Liver (tissue), 9 donors: ENCODE data around the gene KRTDAP. TPM values are rescaled to one million over a fixed set of nuclear protein-coding genes. Genes with fewer than 3 reads are reported as not detected.

Experiments used
- DNase-seq: peaks from one replicate; pipeline ENCODE4 v3.0.0-alpha.2; 2017; ENCODE audit warnings: low spot score
- H3K27ac ChIP-seq, 2 donors: one replicate each; pipeline ENCODE4 v1.7.0; 2013; ENCODE audit warnings: inconsistent platforms in 2 of 2, low read length in 2 of 2, control low read depth in 1 of 2, low read depth in 1 of 2, mild to moderate bottlenecking in 1 of 2
- H3K27me3 ChIP-seq, 4 donors: one replicate each; pipeline versions ENCODE4 v1.6.1 to v1.7.0; 2013; ENCODE audit warnings: low read length in 3 of 4, inconsistent platforms in 1 of 4, mild to moderate bottlenecking in 1 of 4, moderate library complexity in 1 of 4; ENCODE audit not compliant: control insufficient read depth in 4 of 4, insufficient read depth in 4 of 4
- H3K36me3 ChIP-seq, 4 donors: one replicate each; pipeline versions ENCODE4 v1.6.1 to v1.7.0; 2013; ENCODE audit warnings: low read length in 3 of 4, mild to moderate bottlenecking in 3 of 4, low read depth in 1 of 4, moderate library complexity in 1 of 4; ENCODE audit not compliant: control insufficient read depth in 4 of 4, insufficient read depth in 3 of 4
- H3K4me1 ChIP-seq, 4 donors: one replicate each; pipeline versions ENCODE4 v1.6.1 to v1.7.0; 2013; ENCODE audit warnings: low read length in 3 of 4, mild to moderate bottlenecking in 3 of 4, moderate library complexity in 1 of 4; ENCODE audit not compliant: control insufficient read depth in 4 of 4, insufficient read depth in 4 of 4
- H3K4me3 ChIP-seq, 3 donors: one replicate each; pipeline versions ENCODE4 v1.6.1 to v1.7.0; 2013; ENCODE audit warnings: low read length in 3 of 3, control low read depth in 1 of 3, low read depth in 1 of 3, mild to moderate bottlenecking in 1 of 3
- H3K9ac ChIP-seq, 2 donors: one replicate each; pipeline ENCODE4 v1.7.0; 2013; ENCODE audit warnings: low read length in 2 of 2, mild to moderate bottlenecking in 2 of 2, moderate library complexity in 2 of 2, control low read depth in 1 of 2, low read depth in 1 of 2
- H3K9me3 ChIP-seq, 4 donors: one replicate each; pipeline versions ENCODE4 v1.6.1 to v1.7.0; 2013; ENCODE audit warnings: low read length in 3 of 4; ENCODE audit not compliant: control insufficient read depth in 4 of 4
- CTCF ChIP-seq: fragments of 150-350 bp; IDR thresholded peaks from 2 replicates; pipeline ENCODE4 v1.5.1; 2017; ENCODE audit warnings: improper control_type of control experiment, low read depth, low read length; ENCODE audit not compliant: missing input control
- FOXA1 ChIP-seq: IDR thresholded peaks from 2 replicates; pipeline ENCODE4 v1.6.1; 2016; ENCODE audit warnings: antibody characterized with exemption
- FOXA2 ChIP-seq: IDR thresholded peaks from 2 replicates; pipeline ENCODE4 v1.6.1; 2016; ENCODE audit warnings: antibody characterized with exemption
- HNF4G ChIP-seq: IDR thresholded peaks from 2 replicates; pipeline ENCODE4 v1.6.1; 2016; ENCODE audit warnings: antibody characterized with exemption
- JUND ChIP-seq, 2 donors: IDR thresholded peaks; 2 replicates each; pipeline ENCODE4 v1.6.1; 2016; ENCODE audit warnings: antibody characterized with exemption in 2 of 2
- MAX ChIP-seq: IDR thresholded peaks from 2 replicates; pipeline ENCODE4 v1.6.1; 2016; ENCODE audit warnings: antibody characterized with exemption
- NR2F2 ChIP-seq: IDR thresholded peaks from 2 replicates; pipeline ENCODE4 v1.6.1; 2016; ENCODE audit warnings: antibody characterized with exemption
- RXRA ChIP-seq, 2 donors: IDR thresholded peaks; 2 replicates each; pipeline ENCODE4 v1.6.1; 2017 to 2018; ENCODE audit warnings: antibody characterized with exemption in 2 of 2, mild to moderate bottlenecking in 1 of 2
- YY1 ChIP-seq: IDR thresholded peaks from 2 replicates; pipeline ENCODE4 v1.6.1; 2016; ENCODE audit warnings: antibody characterized with exemption, mild to moderate bottlenecking
- ZBTB33 ChIP-seq: IDR thresholded peaks from 2 replicates; pipeline ENCODE4 v1.6.1; 2016; ENCODE audit warnings: antibody characterized with exemption
- WGBS: extraction: QIAGEN DNeasy Blood & Tissue Kit; methylation state at CpG from one replicate; pipeline ENCODE4 v1.1.7; 2013; 5-methylcytosine and 5-hydroxymethylcytosine counted together
- polyA plus RNA-seq, 2 donors: library from polyadenylated mRNA; stranded (reverse) in 1 of 2; unstranded in 1 of 2; fragments of 200-250 nt in 1 of 2; fragments of >200 nt in 1 of 2; fragmentation: Nextera tagmentation in 1 of 2; extraction: Ambion mirVana in 1 of 2; gene quantifications; one replicate each; pipeline versions ENCODE4 v1.2.1 to v1.2.3, GENCODE V29; 2013 to 2015
- total RNA-seq, 2 donors: library from RNA; depleted of rRNA; stranded (reverse); fragments of >200 nt; gene quantifications; one replicate each; pipeline ENCODE4 v1.2.3, GENCODE V29; 2014
- TF ChIP-seq, protein P1 (sequence below): IDR thresholded peaks from 2 replicates; pipeline ENCODE4 v1.6.1; 2016; ENCODE audit warnings: antibody characterized with exemption
- donor health status: healthy.
- donor health status: healthy.
- donor health status: healthy.
- donor health status: healthy.
- donor health status: healthy.

The KRTDAP gene
- total and polyA plus RNA-seq, 4 donors, result not detected

DNA sequence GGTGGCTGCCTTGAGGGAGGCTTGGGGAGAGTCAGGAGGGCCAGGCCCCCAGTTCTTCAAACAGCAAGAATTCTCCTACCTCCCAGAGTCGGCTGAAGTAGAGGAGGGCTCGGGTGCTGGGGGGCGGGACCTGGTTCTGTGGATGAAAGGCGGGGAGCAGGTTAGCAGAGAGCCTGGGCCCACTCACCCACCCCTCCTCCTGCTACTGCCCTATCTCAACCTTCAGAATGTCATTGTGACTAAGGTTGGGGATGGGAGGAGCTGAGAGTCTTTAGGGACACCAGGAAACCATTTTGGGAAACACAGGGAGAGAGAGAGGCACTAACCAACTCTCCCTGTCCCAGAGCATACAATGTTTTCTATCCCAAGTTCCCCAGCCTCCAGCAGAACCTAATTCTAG lies 12.5 kb upstream of the KRTDAP start:
- Histone ChIP-seq H3K9me3 (no peaks in the 10 kb centered on the region), H3K4me3 (no peak overlapping the region), H3K4me1 (peaks cover 0 to 6% (median 1%) of the 10 kb centered on the region in 4 donors), H3K27me3 (no peaks in the 10 kb centered on the region), H3K27ac (no peak overlapping the region), H3K36me3 (no peaks in the 10 kb centered on the region), H3K9ac (no peak overlapping the region)
- DNase-seq, result no peak
- WGBS, result 96% methylated on average over 4 of the region's 4 CpGs
- no peak for TF ChIP-seq FOXA2

DNA sequence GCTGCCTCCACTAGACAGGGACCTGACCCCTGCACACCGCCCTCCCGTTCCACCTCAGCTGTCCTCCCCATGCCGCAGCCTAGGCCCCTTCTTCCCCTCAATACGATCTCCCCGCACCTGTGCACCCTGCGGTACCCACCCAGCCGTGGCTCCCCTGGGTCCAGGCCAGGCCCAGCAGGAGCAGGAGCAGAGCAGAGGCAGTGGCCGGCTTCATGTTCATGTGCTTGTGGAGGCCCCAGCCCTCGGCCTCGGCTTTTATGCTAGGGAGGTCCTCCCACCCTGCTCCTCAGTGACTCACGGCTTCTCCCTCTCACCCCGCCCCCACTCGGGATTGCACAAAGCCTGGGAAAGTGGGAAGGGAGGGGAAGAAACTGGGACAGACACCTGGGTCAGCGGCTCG lies 11.4 kb upstream of the KRTDAP start:
- 89% methylated on average over 15 of the region's 15 CpGs for WGBS
- no peaks in the 10 kb centered on the region for H3K36me3 ChIP-seq
- TF ChIP-seq FOXA2 (no peak), MAX (no peak), NR2F2 (no peak), ZBTB33 (no peak), FOXA1 (no peak), RXRA (IDR thresholded peaks at IDR 0.05) (no peak), YY1 (no peak), CTCF (no peak), JUND (IDR thresholded peaks at IDR 0.05) (no peak)
- TF ChIP-seq, protein P1, sequence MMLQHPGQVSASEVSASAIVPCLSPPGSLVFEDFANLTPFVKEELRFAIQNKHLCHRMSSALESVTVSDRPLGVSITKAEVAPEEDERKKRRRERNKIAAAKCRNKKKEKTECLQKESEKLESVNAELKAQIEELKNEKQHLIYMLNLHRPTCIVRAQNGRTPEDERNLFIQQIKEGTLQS, result no peak
- H3K4me1 ChIP-seq, result peaks cover 0 to 6% (median 1%) of the 10 kb centered on the region in 4 donors
- H3K4me3 ChIP-seq, result no peak overlapping the region
- H3K27ac ChIP-seq, result no peak overlapping the region
- H3K9ac ChIP-seq, result no peak overlapping the region
- H3K27me3 ChIP-seq, result no peaks in the 10 kb centered on the region
- DNase-seq, result no peak
- no peaks in the 10 kb centered on the region for H3K9me3 ChIP-seq

DNA sequence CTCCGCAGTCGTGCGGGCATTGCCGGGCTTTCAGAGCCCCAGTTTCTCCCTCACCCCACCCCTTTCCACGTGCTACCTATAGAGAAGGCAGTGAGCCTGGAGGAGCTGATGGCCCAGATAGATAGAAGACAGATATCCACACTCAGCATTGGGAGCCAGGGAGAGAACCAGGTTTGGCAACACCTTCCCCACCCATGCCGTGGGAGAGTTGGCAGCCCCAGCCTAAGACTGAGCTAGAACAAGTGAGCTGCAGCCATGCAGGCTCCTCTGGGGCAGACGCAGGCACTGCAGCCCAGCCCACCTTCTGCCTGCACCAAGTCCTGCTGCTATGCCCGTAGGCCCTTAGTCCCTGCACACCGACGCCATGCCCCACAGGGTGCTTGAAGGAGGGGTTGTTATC lies 10.3 kb upstream of the KRTDAP start:
- Histone ChIP-seq H3K27me3 (no peaks in the 10 kb centered on the region), H3K4me3 (no peak overlapping the region), H3K9me3 (no peaks in the 10 kb centered on the region), H3K9ac (no peak overlapping the region), H3K27ac (no peak overlapping the region), H3K36me3 (no peaks in the 10 kb centered on the region), H3K4me1 (peaks cover 0 to 6% (median 1%) of the 10 kb centered on the region in 4 donors)
- no peak for TF ChIP-seq HNF4G
- 93% methylated on average over 10 of the region's 10 CpGs for WGBS
- DNase-seq, result no peak
